Motor neuron (in vitro differentiated cells): Measurements from ENCODE around the gene ACBD4. TPM values are rescaled to one million over a fixed set of nuclear protein-coding genes. Genes with fewer than 3 reads are reported as not detected.
"Not testable (repeated sequence)": the region's sequence is repeated elsewhere in the genome, so short reads cannot be mapped to it uniquely, and the experiment has no call there.

Experiments
- ATAC-seq, 8 experiments: fragments of 200-7000 bp; cut with Tn5 transposase; replicated peaks in 6 of 8; 2 replicates each; pipeline ENCODE4 v1.8.0; 2021; ENCODE audit warnings: mild to moderate bottlenecking in 8 of 8, moderate library complexity in 8 of 8
- H3K27ac ChIP-seq, 2 donors: fragments of 250-450 bp; sonication (Bioruptor Pico); 2 replicates each; pipeline ENCODE4 v1.9.0; 2021; ENCODE audit warnings: antibody characterized with exemption in 2 of 2, mild to moderate bottlenecking in 2 of 2, moderate library complexity in 1 of 2
- H3K4me1 ChIP-seq, 2 donors: fragments of 250-450 bp; sonication (Bioruptor Pico); replicated peaks in 1 of 2; 2 replicates each; pipeline ENCODE4 v1.6.1; 2021; ENCODE audit warnings: antibody characterized with exemption in 2 of 2, mild to moderate bottlenecking in 2 of 2, moderate library complexity in 1 of 2
- H3K4me3 ChIP-seq, 5 donors: fragments of 250-450 bp; sonication (Bioruptor Pico); 2 replicates each; pipeline ENCODE4 v1.9.0; 2021; ENCODE audit warnings: antibody characterized with exemption in 5 of 5, mild to moderate bottlenecking in 5 of 5, moderate library complexity in 4 of 5
- WGBS, 10 experiments: fragments of 450-650 bp; shearing (Covaris generic); methylation state at CpG; one replicate each; pipeline ENCODE4 v1.0.0; 2022; 5-methylcytosine and 5-hydroxymethylcytosine counted together
- in situ Hi-C, 9 experiments: fragments of 400-800 bp; cut with MboI; loops; one replicate each; pipeline ENCODE4 v1.15.0; 2021; ENCODE audit warnings: low sequenced_read_pairs in 9 of 9, low pct_unique_long_range_greater_than_20kb in 2 of 9; ENCODE audit not compliant: unreplicated experiment in 9 of 9
- total RNA-seq, 8 experiments: library from RNA; unstranded; fragments of 300-600 nt; gene quantifications; 2 replicates each; pipeline versions ENCODE4 v1.2.3 to v1.2.4, GENCODE V29; 2022

ACBD4 gene
- total RNA-seq, 8 experiments from 2014 or later, result 1.5 to 16.1 (median 6.4) TPM

- ATAC-seq, result peak in 2 of 8 experiments; percentile 40 to 60
- in situ Hi-C loops, result no loop called here
- no peak overlapping the region for H3K27ac ChIP-seq
- H3K4me1 ChIP-seq, result no peaks in the 10 kb centered on the region
- H3K4me3 ChIP-seq, result no peak overlapping the region
- whole genome bisulfite sequencing, 10 experiments, result 100% methylated on average over 1 of the region's 10 CpGs; no CpG with 5 or more reads in 8 of the 10 experiments
Observed at GRCh38 chr17:45116434-45117016, 19.0 kb upstream of the ACBD4 start.

- ATAC-seq, result peak in 3 of 8 experiments; percentile 31 to 59 (median 56)
- 70 to 100% (median 84%) methylated on average over 1 to 4 of the region's 4 CpGs; no CpG with 5 or more reads in 3 of the 10 experiments for WGBS, 10 experiments
- no peaks in the 10 kb centered on the region for H3K4me1 ChIP-seq
- no peak overlapping the region for H3K27ac ChIP-seq
- in situ Hi-C loops, result no loop called here
- H3K4me3 ChIP-seq, result no peak overlapping the region
Observed at GRCh38 chr17:45117334-45117733, 18.2 kb upstream of the ACBD4 start.

- in situ Hi-C loops, result no loop called here
- H3K27ac ChIP-seq, result no peak overlapping the region
- WGBS, 10 experiments, result 20 to 100% (median 92%) methylated on average over 1 to 6 of the region's 20 CpGs; no CpG with 5 or more reads in 4 of the 10 experiments
- no peaks in the 10 kb centered on the region for H3K4me1 ChIP-seq
- no peak overlapping the region for H3K4me3 ChIP-seq
- ATAC-seq, result no peak
Observed at GRCh38 chr17:45117848-45118646, 17.4 kb upstream of the ACBD4 start.

GRCh38 chr17:45118691-45119090 is 16.8 kb upstream of the ACBD4 start:
- H3K4me1 ChIP-seq, result no peaks in the 10 kb centered on the region
- in situ Hi-C loops, result no loop called here
- no peak overlapping the region for H3K4me3 ChIP-seq
- H3K27ac ChIP-seq, result no peak overlapping the region
- ATAC-seq, result no peak
- 85 to 100% (median 95%) methylated on average over 1 to 4 of the region's 23 CpGs; no CpG with 5 or more reads in 6 of the 10 experiments for WGBS, 10 experiments

GRCh38 chr17:45119964-45120363 is 15.5 kb upstream of the ACBD4 start:
- ATAC-seq, result no peak
- Histone ChIP-seq H3K4me3 (no peak overlapping the region), H3K4me1 (peaks cover 0 to 6% of the 10 kb centered on the region in 2 donors), H3K27ac (no peak overlapping the region)
- 83 to 100% (median 85%) methylated on average over 1 to 5 of the region's 8 CpGs; no CpG with 5 or more reads in 5 of the 10 experiments for WGBS, 10 experiments
- in situ Hi-C loops, result no loop called here

GRCh38 chr17:45120558-45120957 is 14.9 kb upstream of the ACBD4 start:
- no peak for ATAC-seq
- H3K27ac ChIP-seq, result no peak overlapping the region
- no peak overlapping the region for H3K4me3 ChIP-seq
- in situ Hi-C loops, result no loop called here
- peaks cover 0 to 6% of the 10 kb centered on the region in 2 donors for H3K4me1 ChIP-seq
- 80 to 100% methylated on average over 1 to 4 of the region's 22 CpGs; no CpG with 5 or more reads in 8 of the 10 experiments for WGBS, 10 experiments

- in situ Hi-C loops, result no loop called here
- WGBS, 10 experiments, result no CpG with 5 or more reads among the region's 45 CpGs
- Histone ChIP-seq H3K4me1 (peaks cover 0 to 6% of the 10 kb centered on the region in 2 donors), H3K4me3 (no peak overlapping the region), H3K27ac (no peak overlapping the region)
- ATAC-seq, result peak in 1 of 8 experiments; percentile 5
Observed at GRCh38 chr17:45121055-45121454, 14.4 kb upstream of the ACBD4 start.

- ATAC-seq, result no peak
- Histone ChIP-seq H3K27ac (no peak overlapping the region), H3K4me1 (peaks cover 0 to 6% of the 10 kb centered on the region in 2 donors), H3K4me3 (no peak overlapping the region)
- 80 to 100% (median 100%) methylated on average over 1 to 3 of the region's 6 CpGs; no CpG with 5 or more reads in 1 of the 10 experiments for WGBS, 10 experiments
- in situ Hi-C loops, result no loop called here
Observed at GRCh38 chr17:45123076-45123770, 12.3 kb upstream of the ACBD4 start.

- peak; percentile 67 to 92 (median 84) for ATAC-seq
- in situ Hi-C loops, result no loop called here
- no peak overlapping the region for H3K27ac ChIP-seq
- H3K4me1 ChIP-seq, result peaks cover under 1 to 6% of the 10 kb centered on the region in 2 donors
- no peak overlapping the region for H3K4me3 ChIP-seq
- 63 to 96% (median 76%) methylated on average over 2 to 5 of the region's 15 CpGs; no CpG with 5 or more reads in 7 of the 10 experiments for WGBS, 10 experiments
Observed at GRCh38 chr17:45123930-45124796, 11.3 kb upstream of the ACBD4 start.

GRCh38 chr17:45124797-45125122 is 10.7 kb upstream of the ACBD4 start:
- ATAC-seq, in situ Hi-C loops, H3K27ac ChIP-seq, H3K4me1 ChIP-seq, H3K4me3 ChIP-seq: not testable (repeated sequence)
- 42 to 100% (median 67%) methylated on average over 1 to 5 of the region's 5 CpGs; no CpG with 5 or more reads in 1 of the 10 experiments for WGBS, 10 experiments

GRCh38 chr17:45125509-45125908 is 10.0 kb upstream of the ACBD4 start:
- no peak overlapping the region for H3K4me3 ChIP-seq
- H3K27ac ChIP-seq, result no peak overlapping the region
- in situ Hi-C loops, result no loop called here
- 88 to 100% (median 97%) methylated on average over 2 to 8 of the region's 8 CpGs for WGBS, 10 experiments
- ATAC-seq, result no peak
- H3K4me1 ChIP-seq, result peaks cover 6% of the 10 kb centered on the region in 2 donors

GRCh38 chr17:45127207-45127547 is 8.3 kb upstream of the ACBD4 start:
- Histone ChIP-seq H3K4me3 (no peak overlapping the region), H3K27ac (no peak overlapping the region), H3K4me1 (peaks cover 6% of the 10 kb centered on the region in 2 donors)
- in situ Hi-C loops, result no loop called here
- ATAC-seq, result no peak
- 67% methylated on average over 3 of the region's 8 CpGs; no CpG with 5 or more reads in 9 of the 10 experiments for WGBS, 10 experiments
